NCI-H1092 treated with DMSO at 0.1 percent for 48 hours (cell line): ENCODE measurements around the gene NAT14.

Experiments
- DNase-seq: peaks from one replicate; lab custom pipeline; 2025; lab: John Stamatoyannopoulos, UW

NAT14 gene

GRCh38 chr19:55471266-55471665, 13.7 kb upstream of the NAT14 start:
- DNase-seq = no peak

GRCh38 chr19:55472463-55472862, 12.5 kb upstream of the NAT14 start:
- DNase-seq = no peak

GRCh38 chr19:55473225-55474012, 11.6 kb upstream of the NAT14 start:
- DNase-seq = no peak

GRCh38 chr19:55474269-55475265, 10.4 kb upstream of the NAT14 start:
- DNase-seq = no peak

- DNase-seq = peak; percentile 92
Measured at GRCh38 chr19:55476100-55476775, 8.8 kb upstream of the NAT14 start, which contains the start of gene ZNF628. ZNF628 (plus strand) TSS chr19:55476617; CDS start chr19:55479911, 3,294 bp downstream.

- no peak for DNase-seq
Measured at GRCh38 chr19:55477905-55478304, 7.1 kb upstream of the NAT14 start.

- DNase-seq = no peak
Measured at GRCh38 chr19:55478364-55478763, 6.6 kb upstream of the NAT14 start.

GRCh38 chr19:55479045-55479444, 5.9 kb upstream of the NAT14 start:
- no peak for DNase-seq

- DNase-seq = no peak
Measured at GRCh38 chr19:55479451-55480230, 5.3 kb upstream of the NAT14 start.

- no peak for DNase-seq
Measured at GRCh38 chr19:55481148-55481793, 3.7 kb upstream of the NAT14 start.

GRCh38 chr19:55481794-55482155, 3.2 kb upstream of the NAT14 start:
- DNase-seq = no peak

- no peak for DNase-seq
Measured at GRCh38 chr19:55482156-55482961, 2.6 kb upstream of the NAT14 start.

- DNase-seq = no peak
Measured at GRCh38 chr19:55482967-55483705, 1.9 kb upstream of the NAT14 start.

- no peak for DNase-seq
Measured at GRCh38 chr19:55483706-55484592, 1.0 kb upstream of the NAT14 start.

GRCh38 chr19:55485439-55486011, 537 bp downstream of the NAT14 start:
- DNase-seq = no peak

- no peak for DNase-seq
Measured at GRCh38 chr19:55486043-55486970, 1.3 kb downstream of the NAT14 start.
